SK-N-SH (cell line): ENCODE data around the gene PALM2AKAP2. TPM values are rescaled to one million over a fixed set of nuclear protein-coding genes. Genes with fewer than 3 reads are reported as not detected.
A peak's percentile ranks its signal among the peaks of the same experiment; 100 is the strongest.

Experiments used
- CTCF ChIA-PET: fragments of 300-600, 350-600 bp; formaldehyde crosslinking; extraction: SDS; loops from one replicate; lab custom pipeline; 2021; lab: Yijun Ruan, JAX
- POLR2A ChIA-PET: fragments of 350-600 bp; sonication (Branson Sonifier 250); formaldehyde crosslinking; extraction: SDS; loops from one replicate; lab custom pipeline; 2020; ENCODE audit warnings: antibody characterized with exemption, inconsistent platforms; lab: Yijun Ruan, JAX
- DNase-seq: peaks from one replicate; pipeline ENCODE4 v3.0.0; 2012
- H2AFZ ChIP-seq: fragments of 200-600 bp; sonication (generic); 2 replicates; pipeline ENCODE4 v1.8.1; 2016; ENCODE audit warnings: antibody characterized with exemption, mild to moderate bottlenecking, low read depth
- H3F3A ChIP-seq: fragments of 200-600 bp; sonication (generic); replicated peaks from 2 replicates; pipeline ENCODE3; 2016; ENCODE audit warnings: antibody characterized with exemption, mild to moderate bottlenecking; ENCODE audit not compliant: insufficient read depth
- H3K27ac ChIP-seq, 2 experiments: fragments of 200-500 bp in 1 of 2; fragments of 200-600 bp in 1 of 2; sonication (Bioruptor generic) in 1 of 2; sonication (generic), shearing (Covaris generic) in 1 of 2; 2 replicates each; pipeline versions ENCODE4 v1.5.1 to v1.6.1; 2014 to 2016; ENCODE audit warnings: low read depth in 2 of 2, inconsistent platforms in 1 of 2, low read length in 1 of 2, mild to moderate bottlenecking in 1 of 2, mixed read lengths in 1 of 2
- H3K27me3 ChIP-seq: fragments of 200-600 bp; sonication (generic), shearing (Covaris generic); 2 replicates; pipeline ENCODE4 v1.6.1; 2016; ENCODE audit warnings: mixed run types; ENCODE audit not compliant: insufficient read depth
- H3K36me3 ChIP-seq, 2 experiments: fragments of 200-500 bp in 1 of 2; fragments of 200-600 bp in 1 of 2; sonication (Bioruptor generic) in 1 of 2; sonication (generic) in 1 of 2; replicated peaks in 1 of 2; 2 replicates each; pipeline versions ENCODE3 to v1.5.1; 2014 to 2016; ENCODE audit warnings: low read length in 1 of 2, mild to moderate bottlenecking in 1 of 2; ENCODE audit not compliant: insufficient read depth in 2 of 2, control insufficient read depth in 1 of 2
- H3K4me1 ChIP-seq, 2 experiments: fragments of 200-500 bp in 1 of 2; fragments of 200-600 bp in 1 of 2; sonication (Bioruptor generic) in 1 of 2; sonication (generic), shearing (Covaris generic) in 1 of 2; 2 replicates each; pipeline versions ENCODE4 v1.5.1 to v1.6.1; 2014 to 2016; ENCODE audit warnings: low read depth in 1 of 2, low read length in 1 of 2, mixed run types in 1 of 2; ENCODE audit not compliant: insufficient read depth in 2 of 2, control insufficient read depth in 1 of 2
- H3K4me2 ChIP-seq: fragments of 200-600 bp; sonication (generic), shearing (Covaris generic); 2 replicates; pipeline ENCODE4 v1.6.1; 2017; ENCODE audit warnings: mixed run types
- H3K4me3 ChIP-seq, 2 experiments: fragments of 200-500 bp in 1 of 2; fragments of 200-600 bp in 1 of 2; sonication (Bioruptor generic) in 1 of 2; sonication (generic), shearing (Covaris generic) in 1 of 2; 2 replicates each; pipeline versions ENCODE4 v1.5.1 to v1.8.1; 2014 to 2016; ENCODE audit warnings: low read depth in 2 of 2, inconsistent platforms in 1 of 2, low read length in 1 of 2, mild to moderate bottlenecking in 1 of 2, mixed read lengths in 1 of 2, moderate library complexity in 1 of 2
- H3K79me2 ChIP-seq: fragments of 200-600 bp; sonication (generic); 2 replicates; pipeline ENCODE4 v1.8.1; 2017; ENCODE audit warnings: mild to moderate bottlenecking; ENCODE audit not compliant: insufficient read depth
- H3K9ac ChIP-seq: fragments of 200-600 bp; sonication (generic); 2 replicates; pipeline ENCODE4 v1.6.1; 2017; ENCODE audit warnings: mixed run types
- H3K9me2 ChIP-seq: fragments of 200-600 bp; sonication (generic); 2 replicates; pipeline ENCODE4 v1.6.1; 2017; ENCODE audit warnings: mixed run types
- H3K9me3 ChIP-seq: fragments of 200-600 bp; sonication (generic); 2 replicates; pipeline ENCODE4 v1.6.1; 2017; ENCODE audit warnings: mixed run types, mild to moderate bottlenecking, moderate library complexity
- H4K20me1 ChIP-seq: fragments of 200-600 bp; sonication (generic); 2 replicates; pipeline ENCODE4 v1.6.1; 2017; ENCODE audit warnings: mild to moderate bottlenecking, mixed run types; ENCODE audit not compliant: insufficient read depth
- CTCF ChIP-seq: fragments of 200-600 bp; sonication (generic); IDR thresholded peaks from 2 replicates; pipeline ENCODE4 v1.6.1; 2017; ENCODE audit warnings: antibody characterized with exemption, mild to moderate bottlenecking, moderate library complexity
- ELF1 ChIP-seq: IDR thresholded peaks from 2 replicates; pipeline ENCODE4 v1.4.0; 2012
- FOXJ3 ChIP-seq: sonication (generic); formaldehyde crosslinking; IDR thresholded peaks from 2 replicates; pipeline ENCODE4 v1.5.1; 2020; ENCODE audit warnings: mild to moderate bottlenecking, missing genetic modification reagents
- FOXM1 ChIP-seq: IDR thresholded peaks from 2 replicates; pipeline ENCODE4 v1.4.0; 2012; ENCODE audit warnings: low read depth, mild to moderate bottlenecking
- GATA2 ChIP-seq: sonication (generic); formaldehyde crosslinking; IDR thresholded peaks from 2 replicates; pipeline ENCODE4 v1.5.0; 2020; ENCODE audit warnings: mild to moderate bottlenecking, missing genetic modification reagents
- JUND ChIP-seq: IDR thresholded peaks from 2 replicates; pipeline ENCODE4 v1.4.0; 2012
- NFIC ChIP-seq: IDR thresholded peaks from 2 replicates; pipeline ENCODE4 v1.4.0; 2012; ENCODE audit warnings: borderline replicate concordance
- RAD21 ChIP-seq: IDR thresholded peaks from 2 replicates; pipeline ENCODE4 v1.6.1; 2012; ENCODE audit warnings: mild to moderate bottlenecking, low read length
- RCOR1 ChIP-seq: fragments of 150-350 bp; IDR thresholded peaks from 2 replicates; pipeline ENCODE4 v1.6.1; 2017; ENCODE audit warnings: antibody characterized with exemption, low read length
- REST ChIP-seq: IDR thresholded peaks from 2 replicates; pipeline ENCODE4 v1.6.1; 2012; ENCODE audit warnings: mild to moderate bottlenecking, low read depth, low read length, moderate library complexity
- SIN3A ChIP-seq: IDR thresholded peaks from 2 replicates; pipeline ENCODE4 v1.6.1; 2012; ENCODE audit warnings: low read depth, mild to moderate bottlenecking, low read length, moderate library complexity, borderline replicate concordance
- SMC3 ChIP-seq: IDR thresholded peaks from 2 replicates; pipeline ENCODE4 v1.6.1; 2012; ENCODE audit warnings: low read depth, low read length, improper control_type of control experiment
- TEAD4 ChIP-seq: IDR thresholded peaks from 2 replicates; pipeline ENCODE4 v1.4.0; 2012; ENCODE audit warnings: mild to moderate bottlenecking, borderline replicate concordance; ENCODE audit not compliant: insufficient read depth
- USF1 ChIP-seq: IDR thresholded peaks from 2 replicates; pipeline ENCODE4 v1.4.0; 2012; ENCODE audit warnings: low read depth, borderline replicate concordance
- USF2 ChIP-seq: fragments of 150-350 bp; IDR thresholded peaks from 2 replicates; pipeline ENCODE4 v1.6.1; 2017; ENCODE audit warnings: antibody characterized with exemption, low read length, low read depth, borderline replicate concordance
- ZBTB33 ChIP-seq: IDR thresholded peaks from 2 replicates; pipeline ENCODE4 v1.4.0; 2012; ENCODE audit warnings: low read depth, borderline replicate concordance
- WGBS: methylation state at CpG from one replicate; pipeline ENCODE4 v1.1.6; 2017; ENCODE audit warnings: low lambda C conversion rate; 5-methylcytosine and 5-hydroxymethylcytosine counted together
- polyA plus RNA-seq, 3 experiments: library from polyadenylated mRNA; depleted of rRNA; stranded (reverse); fragments of >200 nt; gene quantifications; 2 replicates each; pipeline ENCODE4 v1.2.3, GENCODE V29; 2012

The PALM2AKAP2 gene
- polyA plus RNA-seq, 1 of the 3 experiments (the other 2 are of a cell fraction): 4.3 TPM

GRCh38 chr9:109795613-109796012 is 15.6 kb downstream of the PALM2AKAP2 start:
- H3F3A ChIP-seq: peaks cover 45% of the 10 kb centered on the region
- H3K27ac ChIP-seq: peak overlapping the region in 1 of 2 experiments; percentile 100; a peak in 2 of 4 replicates
- peaks cover 84% of the 10 kb centered on the region for H3K79me2 ChIP-seq
- ChIA-PET CTCF (no interaction called here), POLR2A (no interaction called here)
- no peak for TF ChIP-seq REST
- no peak for TF ChIP-seq FOXJ3
- no peak for TF ChIP-seq SMC3
- no peak for TF ChIP-seq USF2
- TF ChIP-seq RAD21: no peak
- TF ChIP-seq RCOR1: no peak
- no peak for TF ChIP-seq NFIC
- TF ChIP-seq TEAD4: no peak
- no peak for TF ChIP-seq FOXM1
- TF ChIP-seq JUND: no peak
- no peak for TF ChIP-seq CTCF
- TF ChIP-seq USF1: no peak
- no peak for TF ChIP-seq ELF1
- no peak for TF ChIP-seq ZBTB33
- no peak for TF ChIP-seq SIN3A
- TF ChIP-seq GATA2 (CRISPR knock-in tag): no peak
- no peak overlapping the region for H3K4me2 ChIP-seq
- H3K4me3 ChIP-seq: no peak overlapping the region
- no peak overlapping the region for H3K9ac ChIP-seq
- no peaks in the 10 kb centered on the region for H4K20me1 ChIP-seq
- peaks cover 4 to 40% of the 10 kb centered on the region in 2 experiments for H3K4me1 ChIP-seq
- no peaks in the 10 kb centered on the region for H3K27me3 ChIP-seq
- DNase-seq: no peak
- H3K9me2 ChIP-seq: no peaks in the 10 kb centered on the region
- no peaks in the 10 kb centered on the region for H3K36me3 ChIP-seq
- no peaks in the 10 kb centered on the region for H3K9me3 ChIP-seq
- 67% methylated on average over 3 of the region's 3 CpGs for WGBS
- H2AFZ ChIP-seq: no peak overlapping the region
